ENCODE results near the gene PLXNA2.

The PLXNA2 gene

GRCh38 chr1:208239473-208240381 is 4.5 kb downstream of the PLXNA2 start:
- Mint-ChIP-seq H3K4me1 (peaks cover 17% of the 10 kb centered on the region), H3K36me3 (no peaks in the 10 kb centered on the region), H3K4me3 (no peak overlapping the region), H3K9me3 (no peaks in the 10 kb centered on the region), H3K27ac (no peak overlapping the region)
- DNase-seq (ENCODE audit: low spot score in 2 of 2): no peak
- ATAC-seq: no peak

- Mint-ChIP-seq H3K27ac (no peak overlapping the region), H3K9me3 (no peaks in the 10 kb centered on the region), H3K36me3 (no peaks in the 10 kb centered on the region), H3K4me1 (peaks cover 11% of the 10 kb centered on the region), H3K4me3 (no peak overlapping the region)
- ATAC-seq: no peak
- no peak for DNase-seq (ENCODE audit: low spot score in 2 of 2)
Measured at GRCh38 chr1:208238710-208239472, 5.3 kb downstream of the PLXNA2 start.

- Mint-ChIP-seq H3K27ac (no peak overlapping the region), H3K9me3 (no peaks in the 10 kb centered on the region), H3K36me3 (no peaks in the 10 kb centered on the region), H3K4me1 (peaks cover 11% of the 10 kb centered on the region), H3K4me3 (no peak overlapping the region)
- DNase-seq (ENCODE audit: low spot score in 2 of 2) (no peak), ATAC-seq (no peak)
Measured at GRCh38 chr1:208237241-208237640, 6.9 kb downstream of the PLXNA2 start.

- H3K4me1 Mint-ChIP-seq: peaks cover 11% of the 10 kb centered on the region
- peak; percentile 57 for ATAC-seq
- H3K36me3 Mint-ChIP-seq: no peaks in the 10 kb centered on the region
- H3K4me3 Mint-ChIP-seq: peak overlapping the region; percentile 21
- no peaks in the 10 kb centered on the region for H3K9me3 Mint-ChIP-seq
- no peak for DNase-seq (ENCODE audit: low spot score in 2 of 2)
- H3K27ac Mint-ChIP-seq: no peak overlapping the region
Measured at GRCh38 chr1:208235982-208236761, 8.0 kb downstream of the PLXNA2 start.

GRCh38 chr1:208235356-208235981 is 8.7 kb downstream of the PLXNA2 start:
- DNase-seq (ENCODE audit: low spot score in 2 of 2) (no peak), ATAC-seq (no peak)
- H3K4me3 Mint-ChIP-seq: no peak overlapping the region
- H3K9me3 Mint-ChIP-seq: no peaks in the 10 kb centered on the region
- no peaks in the 10 kb centered on the region for H3K36me3 Mint-ChIP-seq
- no peak overlapping the region for H3K27ac Mint-ChIP-seq
- H3K4me1 Mint-ChIP-seq: peaks cover 11% of the 10 kb centered on the region

GRCh38 chr1:208234721-208235120 is 9.5 kb downstream of the PLXNA2 start:
- ATAC-seq: no peak
- peaks cover 11% of the 10 kb centered on the region for H3K4me1 Mint-ChIP-seq
- DNase-seq (ENCODE audit: low spot score in 2 of 2): no peak
- no peak overlapping the region for H3K27ac Mint-ChIP-seq
- no peak overlapping the region for H3K4me3 Mint-ChIP-seq
- no peaks in the 10 kb centered on the region for H3K9me3 Mint-ChIP-seq
- H3K36me3 Mint-ChIP-seq: no peaks in the 10 kb centered on the region

GRCh38 chr1:208233978-208234377 is 10.2 kb downstream of the PLXNA2 start:
- DNase-seq (ENCODE audit: low spot score in 2 of 2) (no peak), ATAC-seq (no peak)
- no peak overlapping the region for H3K27ac Mint-ChIP-seq
- H3K36me3 Mint-ChIP-seq: no peaks in the 10 kb centered on the region
- H3K4me1 Mint-ChIP-seq: peaks cover 11% of the 10 kb centered on the region
- no peak overlapping the region for H3K4me3 Mint-ChIP-seq
- H3K9me3 Mint-ChIP-seq: no peaks in the 10 kb centered on the region

GRCh38 chr1:208233546-208233945 is 10.6 kb downstream of the PLXNA2 start:
- Mint-ChIP-seq H3K27ac (no peak overlapping the region), H3K9me3 (no peaks in the 10 kb centered on the region), H3K4me1 (peaks cover 11% of the 10 kb centered on the region), H3K36me3 (no peaks in the 10 kb centered on the region), H3K4me3 (no peak overlapping the region)
- ATAC-seq (no peak), DNase-seq (ENCODE audit: low spot score in 2 of 2) (no peak)

GRCh38 chr1:208232662-208233038 is 11.5 kb downstream of the PLXNA2 start:
- Mint-ChIP-seq H3K4me3 (no peak overlapping the region), H3K27ac (no peak overlapping the region), H3K36me3 (no peaks in the 10 kb centered on the region)

GRCh38 chr1:208231881-208232661 is 12.1 kb downstream of the PLXNA2 start:
- ATAC-seq (no peak), DNase-seq (ENCODE audit: low spot score in 2 of 2) (no peak)
- Mint-ChIP-seq H3K27ac (no peak overlapping the region), H3K9me3 (no peaks in the 10 kb centered on the region), H3K36me3 (no peaks in the 10 kb centered on the region), H3K4me3 (no peak overlapping the region), H3K4me1 (peaks cover 10% of the 10 kb centered on the region)

More at GRCh38 chr1:208232662-208233038, 11.5 kb downstream of the PLXNA2 start:
- no peaks in the 10 kb centered on the region for H3K9me3 Mint-ChIP-seq
- no peak for DNase-seq (ENCODE audit: low spot score in 2 of 2)
- no peak for ATAC-seq
- peaks cover 11% of the 10 kb centered on the region for H3K4me1 Mint-ChIP-seq

- H3K9me3 Mint-ChIP-seq: no peaks in the 10 kb centered on the region
- H3K36me3 Mint-ChIP-seq: no peaks in the 10 kb centered on the region
- H3K4me3 Mint-ChIP-seq: no peak overlapping the region
- DNase-seq (ENCODE audit: low spot score in 2 of 2): no peak
- no peak overlapping the region for H3K27ac Mint-ChIP-seq
- H3K4me1 Mint-ChIP-seq: no peaks in the 10 kb centered on the region
- no peak for ATAC-seq
Measured at GRCh38 chr1:208230668-208231529, 13.3 kb downstream of the PLXNA2 start.

GRCh38 chr1:208228550-208228949 is 15.6 kb downstream of the PLXNA2 start:
- DNase-seq (ENCODE audit: low spot score in 2 of 2) (no peak), ATAC-seq (no peak)
- no peak overlapping the region for H3K4me3 Mint-ChIP-seq
- H3K36me3 Mint-ChIP-seq: no peaks in the 10 kb centered on the region
- H3K4me1 Mint-ChIP-seq: no peaks in the 10 kb centered on the region
- no peak overlapping the region for H3K27ac Mint-ChIP-seq
- H3K9me3 Mint-ChIP-seq: no peaks in the 10 kb centered on the region

GRCh38 chr1:208228026-208228425 is 16.2 kb downstream of the PLXNA2 start:
- Mint-ChIP-seq H3K9me3 (no peaks in the 10 kb centered on the region), H3K4me1 (no peaks in the 10 kb centered on the region), H3K36me3 (no peaks in the 10 kb centered on the region), H3K27ac (no peak overlapping the region), H3K4me3 (no peak overlapping the region)
- no peak for DNase-seq (ENCODE audit: low spot score in 2 of 2)
- no peak for ATAC-seq

GRCh38 chr1:208227366-208227765 is 16.8 kb downstream of the PLXNA2 start:
- DNase-seq (ENCODE audit: low spot score in 2 of 2) (no peak), ATAC-seq (no peak)
- H3K4me1 Mint-ChIP-seq: no peaks in the 10 kb centered on the region
- H3K4me3 Mint-ChIP-seq: no peak overlapping the region
- H3K27ac Mint-ChIP-seq: no peak overlapping the region
- H3K36me3 Mint-ChIP-seq: no peaks in the 10 kb centered on the region
- H3K9me3 Mint-ChIP-seq: no peaks in the 10 kb centered on the region

All from stimulated activated effector memory CD8-positive, alpha-beta T cell treated with anti-CD3 and anti-CD28 coated beads, Interleukin-12 subunit alpha, Interleukin-12 subunit beta, amount 100 ng/mL, for 72 hours (primary cell).